HG03159 (cell line): Measurements from ENCODE around the gene C1orf141.
"Not testable (repeated sequence)": the region's sequence is repeated elsewhere in the genome, so short reads cannot be mapped to it uniquely, and the experiment has no call there.

Experiments used
- ATAC-seq: cut with Tn5 transposase; IDR thresholded peaks from one replicate; pipeline ENCODE4 v1.9.1; 2021; ENCODE audit warnings: mild to moderate bottlenecking, moderate library complexity; ENCODE audit not compliant: unreplicated experiment

Gene C1orf141

GRCh38 chr1:67143966-67144365 lies 9.2 kb upstream of the C1orf141 start:
- no peak for ATAC-seq

- no peak for ATAC-seq
These were observed 8.2 kb upstream of the C1orf141 start for GRCh38 chr1:67142931-67143330.

GRCh38 chr1:67141832-67142231 lies 7.1 kb upstream of the C1orf141 start:
- not testable (repeated sequence) for ATAC-seq

GRCh38 chr1:67140460-67140859 lies 5.7 kb upstream of the C1orf141 start:
- ATAC-seq, result no peak

- ATAC-seq, result no peak
These were observed 4.2 kb upstream of the C1orf141 start for GRCh38 chr1:67138813-67139499.

GRCh38 chr1:67137307-67137753 lies 2.6 kb upstream of the C1orf141 start:
- no peak for ATAC-seq

- ATAC-seq, result no peak
These were observed 584 bp upstream of the C1orf141 start for GRCh38 chr1:67135354-67135753.

GRCh38 chr1:67133177-67133576 lies 1.6 kb downstream of the C1orf141 start:
- ATAC-seq, result no peak

GRCh38 chr1:67130673-67131072 lies 4.1 kb downstream of the C1orf141 start:
- ATAC-seq, result no peak

- no peak for ATAC-seq
These were observed 7.8 kb downstream of the C1orf141 start for GRCh38 chr1:67126974-67127373.

- ATAC-seq, result no peak
These were observed 8.5 kb downstream of the C1orf141 start for GRCh38 chr1:67126111-67126746.

- no peak for ATAC-seq
These were observed 10.3 kb downstream of the C1orf141 start for GRCh38 chr1:67124455-67124854.

GRCh38 chr1:67120855-67121619 lies 13.7 kb downstream of the C1orf141 start:
- ATAC-seq, result no peak

- no peak for ATAC-seq
These were observed 16.1 kb downstream of the C1orf141 start for GRCh38 chr1:67118646-67119045.

- ATAC-seq, result no peak
These were observed 16.6 kb downstream of the C1orf141 start for GRCh38 chr1:67118191-67118590.

- ATAC-seq, result no peak
These were observed 20.6 kb downstream of the C1orf141 start for GRCh38 chr1:67114162-67114561.

GRCh38 chr1:67110352-67110751 lies 24.4 kb downstream of the C1orf141 start:
- peak; percentile 62 for ATAC-seq

- ATAC-seq, result no peak
These were observed 29.3 kb downstream of the C1orf141 start for GRCh38 chr1:67105508-67105907.

- ATAC-seq, result no peak
These were observed 31.2 kb downstream of the C1orf141 start for GRCh38 chr1:67103548-67103947.

GRCh38 chr1:67100833-67101232 lies 33.9 kb downstream of the C1orf141 start:
- ATAC-seq, result no peak

- no peak for ATAC-seq
These were observed 37.5 kb downstream of the C1orf141 start for GRCh38 chr1:67097305-67097704.

GRCh38 chr1:67094191-67094590 lies 40.6 kb downstream of the C1orf141 start:
- no peak for ATAC-seq
